Muscle of leg (tissue), 11 donors: ENCODE results near the gene ELFN2. TPM values are rescaled to one million over a fixed set of nuclear protein-coding genes. Genes with fewer than 3 reads are reported as not detected.

ENCODE experiments used
- DNase-seq: peaks from one replicate; pipeline ENCODE4 v3.0.0; 2013
- H3K27ac ChIP-seq: one replicate; pipeline ENCODE4 v1.5.1; 2013; ENCODE audit warnings: mild to moderate bottlenecking, low read length, control low read depth
- H3K27me3 ChIP-seq: one replicate; pipeline ENCODE4 v1.6.1; 2013; ENCODE audit warnings: low read length; ENCODE audit not compliant: control insufficient read depth, insufficient read depth
- H3K36me3 ChIP-seq: one replicate; pipeline ENCODE4 v1.6.1; 2013; ENCODE audit warnings: low read length; ENCODE audit not compliant: control insufficient read depth, insufficient read depth
- H3K4me1 ChIP-seq: one replicate; pipeline ENCODE4 v1.6.1; 2013; ENCODE audit warnings: low read length; ENCODE audit not compliant: control insufficient read depth, insufficient read depth
- H3K4me3 ChIP-seq: one replicate; pipeline ENCODE4 v1.5.1; 2013; ENCODE audit warnings: low read length, control low read depth
- H3K9me3 ChIP-seq: replicated peaks from 2 replicates; pipeline ENCODE4 v1.6.1; 2013; ENCODE audit warnings: low read depth, low read length; ENCODE audit not compliant: control insufficient read depth
- WGBS: methylation state at CpG from one replicate; pipeline ENCODE4 v1.1.5; 2013; ENCODE audit warnings: missing lambda C conversion rate; ENCODE audit not compliant: insufficient coverage; 5-methylcytosine and 5-hydroxymethylcytosine counted together
- polyA plus RNA-seq, 8 donors: library from polyadenylated mRNA; unstranded; fragments of 120-200 nt; gene quantifications; one replicate each; pipeline versions ENCODE4 v1.2.1 to v1.2.3, GENCODE V29; 2013; ENCODE audit warnings: inconsistent platforms in 1 of 8, low replicate concordance in 1 of 8; ENCODE audit not compliant: insufficient read length in 8 of 8, insufficient read depth in 1 of 8
- total RNA-seq: library from RNA; stranded (reverse); fragments of 120-200 nt; gene quantifications from one replicate; pipeline ENCODE4 v1.2.4, GENCODE V29; 2013

ELFN2 gene
- total and polyA plus RNA-seq, 9 donors = 0.35 to 2.2 (median 1.3) TPM

- peaks cover 4% of the 10 kb centered on the region for H3K9me3 ChIP-seq
- H3K27me3 ChIP-seq = peaks cover 85% of the 10 kb centered on the region
- no peaks in the 10 kb centered on the region for H3K36me3 ChIP-seq
- H3K27ac ChIP-seq = no peak overlapping the region
- WGBS = 4% methylated on average over 8 of the region's 15 CpGs
- peaks cover 27% of the 10 kb centered on the region for H3K4me1 ChIP-seq
- H3K4me3 ChIP-seq = no peak overlapping the region
- DNase-seq = peak; percentile 65
Observed at GRCh38 chr22:37428649-37429586, 1.6 kb upstream of the ELFN2 start.

DNA sequence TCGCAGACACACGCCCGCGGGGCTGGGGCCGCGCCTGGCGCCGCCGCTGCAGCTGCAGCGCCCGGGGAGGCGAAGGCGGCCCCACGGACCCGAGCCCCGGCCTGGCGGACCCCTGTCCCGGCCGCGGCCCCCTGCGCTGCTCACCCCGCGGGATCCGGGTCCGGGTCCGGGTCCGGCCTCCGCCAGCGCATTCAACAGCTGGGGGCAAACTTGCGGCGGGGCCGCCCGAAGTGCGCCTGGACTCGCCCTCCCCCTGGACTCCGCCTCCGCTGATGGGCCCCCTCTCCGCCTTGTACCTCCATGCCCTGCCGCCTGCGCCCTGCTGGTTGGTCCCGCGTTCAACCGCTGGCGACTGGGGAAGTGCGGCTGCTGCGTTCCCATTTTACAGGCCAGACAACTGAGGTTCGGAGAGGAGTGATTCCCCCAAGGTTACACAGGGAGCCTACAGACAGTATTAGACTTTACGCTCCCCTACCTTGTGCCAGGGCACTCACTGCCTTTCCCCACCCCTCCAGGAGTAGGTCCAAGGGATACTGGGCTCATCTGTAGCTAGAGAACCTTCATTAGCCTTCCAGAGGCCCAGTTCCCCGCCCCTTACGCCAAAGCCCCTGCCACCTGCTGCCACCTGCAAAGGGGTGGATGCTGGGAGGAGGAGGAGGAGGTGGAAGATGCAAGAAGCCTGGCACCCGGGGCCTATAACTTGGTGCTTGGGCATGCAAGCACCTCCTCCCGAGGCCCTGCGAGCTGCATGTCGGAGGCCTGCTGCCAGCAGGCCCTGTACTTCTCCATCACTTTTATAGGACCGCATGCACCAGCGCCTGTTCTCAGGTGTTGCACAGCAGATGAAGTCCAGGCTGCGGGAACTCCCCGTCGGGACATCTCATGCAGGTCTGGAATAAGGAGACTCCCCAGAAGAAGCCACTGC, 694 bp upstream of the ELFN2 start:
- peaks cover 85% of the 10 kb centered on the region for H3K27me3 ChIP-seq
- peaks cover 21% of the 10 kb centered on the region for H3K4me1 ChIP-seq
- DNase-seq = no peak
- H3K9me3 ChIP-seq = peaks cover 4% of the 10 kb centered on the region
- no peak overlapping the region for H3K4me3 ChIP-seq
- no peak overlapping the region for H3K27ac ChIP-seq
- H3K36me3 ChIP-seq = no peaks in the 10 kb centered on the region
- WGBS = 12% methylated on average over 49 of the region's 59 CpGs

DNA sequence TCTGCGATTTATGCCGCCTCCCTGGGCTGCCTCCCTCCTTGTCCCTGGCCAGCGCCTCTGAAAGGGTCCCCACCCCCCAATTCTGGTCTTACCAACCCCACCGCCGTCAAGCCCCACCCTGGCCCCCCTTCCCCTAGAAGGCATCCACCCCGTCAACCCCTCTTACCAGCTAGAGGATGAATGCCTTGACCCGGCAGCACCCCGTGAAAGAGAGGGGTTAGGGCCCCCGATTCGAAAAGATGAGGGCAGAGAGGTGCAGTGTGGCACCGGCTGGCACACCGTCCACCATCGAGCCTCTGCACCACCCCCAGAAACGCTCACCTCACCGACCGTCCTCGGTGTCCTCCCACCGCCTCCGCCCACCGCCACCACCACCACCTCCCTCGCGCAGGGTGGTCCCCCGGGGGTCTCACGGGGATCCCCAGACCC, 559 bp downstream of the ELFN2 start:
- 1% methylated on average over 15 of the region's 24 CpGs for WGBS
- Histone ChIP-seq H3K36me3 (no peaks in the 10 kb centered on the region), H3K27ac (no peak overlapping the region), H3K9me3 (no peaks in the 10 kb centered on the region), H3K27me3 (peaks cover 86% of the 10 kb centered on the region), H3K4me1 (peaks cover 23% of the 10 kb centered on the region), H3K4me3 (peak overlapping the region; percentile 43)
- DNase-seq = no peak

GRCh38 chr22:37425800-37426705, 1.2 kb downstream of the ELFN2 start:
- H3K27me3 ChIP-seq = peaks cover 89% of the 10 kb centered on the region
- no peaks in the 10 kb centered on the region for H3K36me3 ChIP-seq
- peak; percentile 54 for DNase-seq
- no peaks in the 10 kb centered on the region for H3K9me3 ChIP-seq
- 18% methylated on average over 24 of the region's 43 CpGs for WGBS
- no peak overlapping the region for H3K4me3 ChIP-seq
- peaks cover 29% of the 10 kb centered on the region for H3K4me1 ChIP-seq
- no peak overlapping the region for H3K27ac ChIP-seq

DNA sequence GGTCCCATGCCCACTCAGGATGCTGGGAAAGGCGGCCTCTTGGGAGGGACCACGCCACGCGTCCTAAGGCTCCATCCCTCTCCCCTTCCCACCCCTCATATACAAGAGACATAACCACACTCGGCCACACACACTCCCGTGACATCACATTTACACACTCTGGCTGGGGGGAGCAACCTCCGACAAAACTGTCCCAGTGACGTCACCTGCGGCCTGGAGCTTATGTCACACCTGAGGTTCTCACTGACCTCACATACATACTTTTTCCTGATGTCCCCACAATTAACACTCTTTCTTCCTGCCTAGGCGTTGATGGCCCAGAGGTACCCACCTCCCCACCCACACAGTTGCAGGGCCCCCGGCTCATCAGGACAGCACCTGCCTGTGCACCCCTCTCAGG, 1.9 kb downstream of the ELFN2 start:
- Histone ChIP-seq H3K27ac (no peak overlapping the region), H3K4me3 (no peak overlapping the region), H3K36me3 (no peaks in the 10 kb centered on the region), H3K9me3 (no peaks in the 10 kb centered on the region), H3K4me1 (peaks cover 36% of the 10 kb centered on the region), H3K27me3 (peaks cover 92% of the 10 kb centered on the region)
- 79% methylated on average over 11 of the region's 11 CpGs for WGBS
- no peak for DNase-seq

- Histone ChIP-seq H3K36me3 (no peaks in the 10 kb centered on the region), H3K27ac (no peak overlapping the region), H3K9me3 (no peaks in the 10 kb centered on the region), H3K4me3 (no peak overlapping the region), H3K4me1 (peaks cover 46% of the 10 kb centered on the region), H3K27me3 (peaks cover 88% of the 10 kb centered on the region)
- no peak for DNase-seq
- WGBS = 78% methylated on average over 2 of the region's 8 CpGs
Observed at GRCh38 chr22:37423283-37423682, 4.0 kb downstream of the ELFN2 start.

GRCh38 chr22:37421468-37421877, 5.8 kb downstream of the ELFN2 start:
- no peaks in the 10 kb centered on the region for H3K36me3 ChIP-seq
- 63% methylated on average over 8 of the region's 9 CpGs for WGBS
- peaks cover 88% of the 10 kb centered on the region for H3K27me3 ChIP-seq

DNA sequence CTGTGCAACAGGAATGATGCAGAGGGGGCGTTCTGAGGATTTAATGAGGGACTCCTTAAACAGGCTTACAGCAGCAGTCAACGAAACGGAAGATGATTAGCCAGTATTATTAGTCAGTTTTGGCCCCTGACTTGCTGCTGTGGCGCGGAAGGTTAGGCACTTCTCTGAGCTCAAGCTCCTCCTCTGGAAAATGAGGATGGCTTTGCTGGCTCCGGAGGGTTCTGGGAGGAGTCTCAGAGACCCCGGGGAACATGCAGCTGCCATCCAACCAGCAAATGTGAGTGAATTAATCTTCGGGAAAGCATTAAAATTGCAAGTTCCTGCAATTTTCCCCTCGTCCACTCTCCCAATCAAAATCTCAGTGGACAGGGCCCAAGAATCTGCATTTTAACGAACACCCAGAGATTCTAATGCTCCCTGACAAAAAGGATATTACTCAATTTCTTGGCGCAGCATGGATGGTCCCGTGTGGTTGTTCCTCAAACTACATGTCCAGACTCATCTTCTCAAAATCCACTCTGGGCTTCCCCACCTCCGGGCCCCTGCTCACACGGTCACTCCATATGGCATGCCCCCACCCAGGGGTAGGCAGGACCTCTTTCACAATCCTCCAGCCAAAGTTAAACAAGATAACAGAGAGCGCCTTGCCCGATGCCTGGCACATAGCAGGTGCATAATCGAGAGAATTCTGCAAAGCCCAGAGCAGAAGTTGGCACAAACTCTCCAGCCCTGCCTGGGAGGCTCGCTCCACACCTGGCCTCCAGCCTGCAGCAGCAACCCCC, 6.4 kb downstream of the ELFN2 start:
- 22% methylated on average over 18 of the region's 18 CpGs for WGBS
- Histone ChIP-seq H3K4me3 (peak overlapping the region; percentile 22), H3K27ac (no peak overlapping the region), H3K27me3 (peaks cover 88% of the 10 kb centered on the region), H3K9me3 (no peaks in the 10 kb centered on the region), H3K36me3 (no peaks in the 10 kb centered on the region), H3K4me1 (peaks cover 31% of the 10 kb centered on the region)
- peak; percentile 67 for DNase-seq

More at GRCh38 chr22:37421468-37421877, 5.8 kb downstream of the ELFN2 start:
- H3K9me3 ChIP-seq = no peaks in the 10 kb centered on the region
- no peak overlapping the region for H3K27ac ChIP-seq
- H3K4me3 ChIP-seq = no peak overlapping the region
- no peak for DNase-seq
- peaks cover 37% of the 10 kb centered on the region for H3K4me1 ChIP-seq
